HepG2 (cell line): Measurements from ENCODE around the gene KIF2C. TPM values are rescaled to one million over a fixed set of nuclear protein-coding genes. Genes with fewer than 3 reads are reported as not detected.

Experiments
- ATM ChIP-seq: fragments of 450-650 bp; IDR thresholded peaks from 2 replicates; pipeline ENCODE4 v1.7.1; 2017; ENCODE audit warnings: mild to moderate bottlenecking, borderline replicate concordance
- GMEB2 ChIP-seq: IDR thresholded peaks from 2 replicates; pipeline ENCODE4 v1.6.1; 2016; ENCODE audit warnings: missing biosample characterization, missing genetic modification reagents, low read depth
- IKZF4 ChIP-seq: sonication (generic); formaldehyde crosslinking; IDR thresholded peaks from 2 replicates; pipeline ENCODE4 v1.5.1; 2020; ENCODE audit warnings: borderline replicate concordance, mild to moderate bottlenecking, low read depth, missing genetic modification reagents; ENCODE audit errors: not compliant biosample characterization
- MATR3 ChIP-seq: sonication (generic); formaldehyde crosslinking; IDR thresholded peaks from 2 replicates; pipeline ENCODE4 v1.4.0; 2020; ENCODE audit warnings: missing genetic modification reagents
- NCOR1 ChIP-seq: fragments of 200-600 bp; sonication (generic); IDR thresholded peaks from 2 replicates; pipeline ENCODE4 v1.7.0; 2017; ENCODE audit warnings: antibody characterized with exemption, low read length, borderline replicate concordance
- NR0B2 ChIP-seq: sonication (generic); formaldehyde crosslinking; IDR thresholded peaks from 2 replicates; pipeline ENCODE4 v1.4.0; 2020; ENCODE audit warnings: mild to moderate bottlenecking, missing genetic modification reagents
- RORA ChIP-seq: sonication (generic); formaldehyde crosslinking; IDR thresholded peaks from 2 replicates; pipeline ENCODE4 v1.5.0; 2020; ENCODE audit warnings: mild to moderate bottlenecking, missing genetic modification reagents, moderate library complexity
- SRSF1 ChIP-seq: fragments of 200-400 bp; formaldehyde crosslinking; optimal IDR thresholded peaks from 2 replicates; pipeline ENCODE3; 2017; ENCODE audit warnings: mild to moderate bottlenecking, low read depth, low read length, moderate library complexity
- TBX3 ChIP-seq: fragments of 450-650 bp; IDR thresholded peaks from 2 replicates; pipeline ENCODE4 v1.6.1; 2017; ENCODE audit warnings: antibody characterized with exemption, mild to moderate bottlenecking, inconsistent platforms, borderline replicate concordance
- TCF7 ChIP-seq: sonication (generic); IDR thresholded peaks from 2 replicates; pipeline ENCODE4 v1.6.1; 2016; ENCODE audit warnings: antibody characterized with exemption, low read depth
- TEAD3 ChIP-seq: optimal IDR thresholded peaks from 2 replicates; pipeline ENCODE3; 2016; ENCODE audit warnings: borderline replicate concordance
- ZNF12 ChIP-seq: sonication (generic); formaldehyde crosslinking; IDR thresholded peaks from 2 replicates; pipeline ENCODE4 v1.5.0; 2020; ENCODE audit warnings: missing genetic modification reagents
- ZNF615 ChIP-seq: sonication (generic); formaldehyde crosslinking; IDR thresholded peaks from 2 replicates; pipeline ENCODE4 v1.5.0; 2020; ENCODE audit warnings: mild to moderate bottlenecking, missing genetic modification reagents, borderline replicate concordance
- ZSCAN21 ChIP-seq: sonication (generic); formaldehyde crosslinking; IDR thresholded peaks from 2 replicates; pipeline ENCODE4 v1.8.0; 2022; ENCODE audit warnings: mild to moderate bottlenecking, missing genetic modification reagents, moderate library complexity, borderline replicate concordance
- polyA plus RNA-seq, 8 experiments: library from polyadenylated mRNA; depleted of rRNA in 3 of 8; stranded (reverse) in 7 of 8; unstranded in 1 of 8; fragments of >200 nt; fragmentation: Illumina TruSeq in 4 of 8; extraction: Trizol in 4 of 8; gene quantifications; 2 replicates each; pipeline versions ENCODE4 v1.2.1 to v1.2.3, GENCODE V29; 2011 to 2016; ENCODE audit warnings: low read depth in 4 of 8, missing spikeins in 1 of 8, mixed read lengths in 1 of 8; ENCODE audit not compliant: insufficient read depth in 1 of 8
- total RNA-seq, 5 experiments: library from RNA; depleted of rRNA; stranded (reverse); fragments of >200 nt; fragmentation: Illumina TruSeq; extraction: Trizol; gene quantifications; 2 replicates each; pipeline ENCODE4 v1.2.3, GENCODE V29; 2016; ENCODE audit warnings: low read depth in 1 of 5
- TF ChIP-seq, protein P1 (sequence below), 2 experiments: fragments of 450-650 bp in 1 of 2; sonication (generic) in 1 of 2; formaldehyde crosslinking in 1 of 2; IDR thresholded peaks; 2 replicates each; pipeline versions ENCODE4 v1.6.1 to v1.8.0; 2016 to 2022; ENCODE audit warnings: antibody characterized with exemption in 1 of 2, mild to moderate bottlenecking in 1 of 2, missing genetic modification reagents in 1 of 2
- TF ChIP-seq, protein P2 (sequence below): IDR thresholded peaks from 2 replicates; pipeline ENCODE4 v1.6.1; 2018; ENCODE audit warnings: missing genetic modification reagents

Gene KIF2C
- total and polyA plus RNA-seq, 2 of the 13 experiments (the other 11 are each of a cell fraction or from before 2014, with no cell fraction given), result 29.7 to 53.7 TPM

- TF ChIP-seq, protein P1, sequence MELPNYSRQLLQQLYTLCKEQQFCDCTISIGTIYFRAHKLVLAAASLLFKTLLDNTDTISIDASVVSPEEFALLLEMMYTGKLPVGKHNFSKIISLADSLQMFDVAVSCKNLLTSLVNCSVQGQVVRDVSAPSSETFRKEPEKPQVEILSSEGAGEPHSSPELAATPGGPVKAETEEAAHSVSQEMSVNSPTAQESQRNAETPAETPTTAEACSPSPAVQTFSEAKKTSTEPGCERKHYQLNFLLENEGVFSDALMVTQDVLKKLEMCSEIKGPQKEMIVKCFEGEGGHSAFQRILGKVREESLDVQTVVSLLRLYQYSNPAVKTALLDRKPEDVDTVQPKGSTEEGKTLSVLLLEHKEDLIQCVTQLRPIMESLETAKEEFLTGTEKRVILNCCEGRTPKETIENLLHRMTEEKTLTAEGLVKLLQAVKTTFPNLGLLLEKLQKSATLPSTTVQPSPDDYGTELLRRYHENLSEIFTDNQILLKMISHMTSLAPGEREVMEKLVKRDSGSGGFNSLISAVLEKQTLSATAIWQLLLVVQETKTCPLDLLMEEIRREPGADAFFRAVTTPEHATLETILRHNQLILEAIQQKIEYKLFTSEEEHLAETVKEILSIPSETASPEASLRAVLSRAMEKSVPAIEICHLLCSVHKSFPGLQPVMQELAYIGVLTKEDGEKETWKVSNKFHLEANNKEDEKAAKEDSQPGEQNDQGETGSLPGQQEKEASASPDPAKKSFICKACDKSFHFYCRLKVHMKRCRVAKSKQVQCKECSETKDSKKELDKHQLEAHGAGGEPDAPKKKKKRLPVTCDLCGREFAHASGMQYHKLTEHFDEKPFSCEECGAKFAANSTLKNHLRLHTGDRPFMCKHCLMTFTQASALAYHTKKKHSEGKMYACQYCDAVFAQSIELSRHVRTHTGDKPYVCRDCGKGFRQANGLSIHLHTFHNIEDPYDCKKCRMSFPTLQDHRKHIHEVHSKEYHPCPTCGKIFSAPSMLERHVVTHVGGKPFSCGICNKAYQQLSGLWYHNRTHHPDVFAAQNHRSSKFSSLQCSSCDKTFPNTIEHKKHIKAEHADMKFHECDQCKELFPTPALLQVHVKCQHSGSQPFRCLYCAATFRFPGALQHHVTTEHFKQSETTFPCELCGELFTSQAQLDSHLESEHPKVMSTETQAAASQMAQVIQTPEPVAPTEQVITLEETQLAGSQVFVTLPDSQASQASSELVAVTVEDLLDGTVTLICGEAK (IDR thresholded peaks at IDR 0.05), result no peak
- TF ChIP-seq, protein P1 (CRISPR knock-in tag; IDR thresholded peaks at IDR 0.05), result no peak; the same call in 1 of the 2 replicates
- TF ChIP-seq RORA (CRISPR knock-in tag) (no peak), GMEB2 (CRISPR knock-in tag) (peak; percentile 95), TCF7 (no peak), ZSCAN21 (CRISPR knock-in tag) (peak; percentile 64; the same call in 1 of the 2 replicates), NR0B2 (CRISPR knock-in tag) (0 out of 2 replicates have a peak, but pooled peaks have one; percentile 18), ZNF615 (no peak), SRSF1 (no peak), ZNF12 (CRISPR knock-in tag) (no peak), NCOR1 (no peak), MATR3 (no peak), ATM (no peak), TEAD3 (CRISPR knock-in tag) (peak; percentile 72), TBX3 (no peak), IKZF4 (no peak)
- TF ChIP-seq, protein P2, sequence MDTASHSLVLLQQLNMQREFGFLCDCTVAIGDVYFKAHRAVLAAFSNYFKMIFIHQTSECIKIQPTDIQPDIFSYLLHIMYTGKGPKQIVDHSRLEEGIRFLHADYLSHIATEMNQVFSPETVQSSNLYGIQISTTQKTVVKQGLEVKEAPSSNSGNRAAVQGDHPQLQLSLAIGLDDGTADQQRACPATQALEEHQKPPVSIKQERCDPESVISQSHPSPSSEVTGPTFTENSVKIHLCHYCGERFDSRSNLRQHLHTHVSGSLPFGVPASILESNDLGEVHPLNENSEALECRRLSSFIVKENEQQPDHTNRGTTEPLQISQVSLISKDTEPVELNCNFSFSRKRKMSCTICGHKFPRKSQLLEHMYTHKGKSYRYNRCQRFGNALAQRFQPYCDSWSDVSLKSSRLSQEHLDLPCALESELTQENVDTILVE (CRISPR knock-in tag), result no peak
Observed at GRCh38 chr1:44739307-44740178, at the start of gene KIF2C (continued).
